ENCODE data around the gene LCN10.
"Not testable (repeated sequence)": the region's sequence is repeated elsewhere in the genome, so short reads cannot be mapped to it uniquely, and the experiment has no call there.

LCN10 gene

DNA sequence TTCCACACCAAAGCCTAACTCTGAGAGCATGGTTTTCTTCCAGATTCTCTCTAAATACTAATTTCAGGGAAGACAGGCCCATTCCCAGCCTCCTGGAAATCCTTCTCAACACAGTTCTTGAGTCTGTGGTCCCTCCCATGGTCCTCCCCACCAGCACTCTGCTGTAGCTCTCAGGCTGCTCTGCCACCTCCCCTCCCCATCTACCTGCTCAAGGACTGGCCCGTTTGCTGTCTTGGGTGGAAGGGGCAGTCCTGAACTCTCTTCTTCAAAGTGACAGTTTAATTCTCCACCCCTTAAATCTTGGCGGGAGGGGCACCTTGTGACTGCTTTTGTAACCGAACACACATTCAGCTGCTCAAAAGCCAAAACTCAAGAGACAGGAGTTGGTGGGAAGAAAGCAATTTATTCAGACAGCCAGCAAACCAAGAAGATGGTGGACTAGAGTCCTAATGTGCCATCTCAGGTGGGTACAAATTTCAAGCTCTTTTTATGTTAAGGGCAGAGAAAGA, 29.2 kb upstream of the LCN10 start:
- no peak for DNase-seq (ENCODE audit: low spot score)

DNA sequence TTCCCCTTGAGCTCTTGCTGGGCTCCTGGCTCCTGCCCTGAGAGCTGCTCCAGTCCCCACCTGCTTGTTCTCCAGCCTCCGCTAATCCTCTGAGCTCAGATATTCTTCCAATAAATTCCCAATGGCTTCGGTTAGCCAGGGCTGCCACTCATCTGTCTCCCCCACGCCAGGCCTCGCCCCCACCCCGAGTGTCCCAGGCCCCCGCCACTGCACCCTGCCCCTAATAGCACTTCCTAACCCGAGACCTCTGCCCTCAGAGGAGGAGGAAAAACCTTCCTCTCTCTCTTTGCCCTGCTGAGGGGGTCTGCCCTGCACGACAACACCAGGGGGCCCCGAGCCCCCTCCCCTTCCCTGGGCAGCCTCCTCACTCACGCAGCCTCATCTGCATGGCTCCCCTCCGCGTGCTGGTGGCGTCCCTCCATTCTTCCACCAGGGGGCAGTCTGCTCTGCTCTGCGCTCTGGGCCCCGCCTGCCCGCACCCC, 27.0 kb upstream of the LCN10 start:
- peak; percentile 32 for DNase-seq (ENCODE audit: low spot score)

DNA sequence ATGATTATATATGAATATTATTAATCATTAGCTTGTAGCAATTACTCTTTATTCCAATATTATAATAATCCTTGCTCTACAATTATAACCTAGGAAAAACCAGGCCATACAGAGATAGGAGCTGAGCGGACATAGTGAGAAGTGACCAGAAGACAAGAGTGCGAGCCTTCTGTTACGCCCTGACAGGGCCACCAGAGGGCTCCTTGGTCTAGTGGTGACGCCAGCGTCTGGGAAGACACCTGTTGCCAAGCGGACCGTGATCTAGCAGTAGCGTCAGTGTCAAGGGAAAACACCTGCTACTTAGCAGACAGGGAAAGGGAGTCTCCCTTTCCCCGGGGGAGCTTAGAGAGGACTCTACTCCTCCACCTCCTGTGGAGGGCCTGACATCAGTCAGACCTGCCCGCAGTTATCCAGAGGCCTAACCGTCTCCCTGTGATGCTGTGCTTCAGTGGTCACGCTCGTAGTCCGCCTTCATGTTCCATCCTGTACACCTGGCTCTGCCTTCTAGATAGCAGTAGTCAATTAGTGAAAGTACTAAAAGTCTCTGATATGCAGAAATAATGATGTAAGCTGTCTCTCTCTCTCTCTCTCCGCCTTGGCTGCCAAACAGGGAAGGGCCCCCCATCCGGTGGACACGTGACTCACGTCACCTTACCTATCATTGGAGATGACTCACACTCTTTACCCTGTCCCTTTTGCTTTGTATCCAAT, 23.8 kb upstream of the LCN10 start:
- not testable (repeated sequence) for DNase-seq (ENCODE audit: low spot score)

DNA sequence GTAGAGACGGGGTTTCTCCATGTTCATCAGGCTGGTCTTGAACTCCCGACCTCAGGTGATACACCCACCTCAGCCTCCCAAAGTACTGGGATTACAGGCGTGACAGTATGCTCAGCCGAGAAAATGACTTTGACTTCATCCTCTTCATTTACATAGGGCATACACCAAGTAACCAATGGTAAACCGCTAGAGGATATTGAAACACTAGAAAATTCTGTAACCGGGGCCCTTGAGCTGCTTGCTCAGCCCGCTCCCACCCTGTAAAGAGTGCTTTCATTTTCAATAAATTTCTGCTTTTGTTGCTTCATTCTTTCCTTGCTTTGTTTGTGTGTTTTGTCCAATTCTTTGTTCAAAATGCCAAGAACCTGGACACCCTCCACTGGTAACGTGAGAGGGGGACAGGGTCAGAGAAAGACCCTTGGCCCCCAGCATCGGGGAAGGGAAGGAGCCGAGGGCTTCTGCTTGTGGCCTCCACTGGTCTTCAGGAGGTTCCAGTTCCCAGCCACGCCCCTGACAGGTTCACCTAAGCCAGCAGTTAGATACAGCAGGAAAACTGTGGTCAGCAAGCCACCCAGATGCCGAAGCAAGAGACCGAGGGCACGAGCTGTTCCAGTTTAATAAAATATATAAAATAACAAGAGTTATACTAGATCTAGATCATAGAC, 23.1 kb upstream of the LCN10 start:
- DNase-seq (ENCODE audit: low spot score) = not testable (repeated sequence)

DNA sequence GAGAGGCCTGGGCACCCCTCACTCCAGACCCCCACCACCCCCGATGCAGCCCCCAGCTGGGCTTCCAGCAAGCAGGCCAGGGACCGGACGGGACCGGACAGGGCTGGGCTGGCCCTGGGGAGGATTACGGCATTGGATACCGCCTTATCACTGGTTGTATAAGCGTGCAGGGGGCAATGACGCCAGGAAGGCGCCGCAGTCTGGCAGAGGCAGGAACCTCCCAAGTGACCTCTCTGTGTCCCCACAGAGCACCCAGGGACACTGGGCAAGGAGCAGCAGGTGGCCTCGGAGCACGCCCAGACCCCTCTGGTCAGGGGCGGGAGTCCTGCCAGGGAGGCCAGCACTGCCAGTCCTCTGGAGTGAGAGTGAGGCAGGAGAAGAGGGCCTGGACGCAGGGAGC, 22.3 kb upstream of the LCN10 start:
- DNase-seq (ENCODE audit: low spot score) = no peak

DNA sequence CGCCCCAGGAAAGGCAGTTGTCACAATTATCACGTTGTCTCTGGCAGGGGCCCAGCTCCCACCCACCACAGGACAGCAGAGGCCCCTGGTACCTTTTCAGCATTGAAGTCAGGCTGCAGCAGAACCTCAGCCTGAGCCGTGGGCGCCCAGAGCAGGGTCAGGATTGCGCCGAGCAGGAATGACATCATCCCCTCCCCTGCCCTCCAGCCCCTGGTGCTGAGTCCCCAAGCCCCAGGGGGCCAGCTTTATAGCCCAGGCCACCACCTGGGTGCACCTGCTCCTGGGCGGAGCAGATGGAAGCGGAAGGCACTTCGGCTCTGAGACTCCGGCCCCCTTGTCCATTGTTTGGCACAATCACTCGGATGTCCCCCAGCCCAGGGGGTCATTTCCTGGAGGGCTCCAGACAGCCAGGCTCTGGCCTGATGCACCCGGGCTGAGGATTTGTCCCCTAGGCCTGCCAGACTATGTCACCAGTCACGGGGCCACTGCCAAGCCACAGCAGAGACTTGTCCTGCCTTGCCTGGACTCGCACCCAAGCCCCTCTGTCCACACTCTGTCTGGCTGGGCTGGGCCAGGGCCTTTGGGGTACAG, 21.7 kb upstream of the LCN10 start, which contains the start of gene LCN15:
Gene LCN15 (minus strand): TSS at position 218 of the 591 bp plus-strand sequence. CDS start 30 bp downstream, at position 188.
- no peak for DNase-seq (ENCODE audit: low spot score)

DNA sequence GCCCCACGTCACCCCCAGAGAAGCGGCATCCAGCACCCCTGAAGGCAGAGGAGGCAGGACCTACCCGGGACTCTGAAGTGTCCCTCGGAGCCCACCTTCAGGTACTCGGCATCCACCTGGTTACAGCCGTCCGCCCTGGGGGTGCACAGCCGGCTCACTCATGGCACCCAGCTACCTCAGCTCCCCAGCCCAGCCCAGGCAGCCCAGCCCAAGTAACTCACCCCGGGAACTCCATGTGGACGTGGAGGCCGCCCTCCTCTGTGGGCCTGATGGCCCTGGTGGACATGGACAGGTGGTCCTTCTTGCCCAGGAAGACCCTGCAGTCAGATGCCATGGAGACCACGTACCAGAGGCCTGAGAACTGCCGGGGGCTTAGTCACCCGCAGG, 20.9 kb upstream of the LCN10 start:
- DNase-seq (ENCODE audit: low spot score) = no peak

DNA sequence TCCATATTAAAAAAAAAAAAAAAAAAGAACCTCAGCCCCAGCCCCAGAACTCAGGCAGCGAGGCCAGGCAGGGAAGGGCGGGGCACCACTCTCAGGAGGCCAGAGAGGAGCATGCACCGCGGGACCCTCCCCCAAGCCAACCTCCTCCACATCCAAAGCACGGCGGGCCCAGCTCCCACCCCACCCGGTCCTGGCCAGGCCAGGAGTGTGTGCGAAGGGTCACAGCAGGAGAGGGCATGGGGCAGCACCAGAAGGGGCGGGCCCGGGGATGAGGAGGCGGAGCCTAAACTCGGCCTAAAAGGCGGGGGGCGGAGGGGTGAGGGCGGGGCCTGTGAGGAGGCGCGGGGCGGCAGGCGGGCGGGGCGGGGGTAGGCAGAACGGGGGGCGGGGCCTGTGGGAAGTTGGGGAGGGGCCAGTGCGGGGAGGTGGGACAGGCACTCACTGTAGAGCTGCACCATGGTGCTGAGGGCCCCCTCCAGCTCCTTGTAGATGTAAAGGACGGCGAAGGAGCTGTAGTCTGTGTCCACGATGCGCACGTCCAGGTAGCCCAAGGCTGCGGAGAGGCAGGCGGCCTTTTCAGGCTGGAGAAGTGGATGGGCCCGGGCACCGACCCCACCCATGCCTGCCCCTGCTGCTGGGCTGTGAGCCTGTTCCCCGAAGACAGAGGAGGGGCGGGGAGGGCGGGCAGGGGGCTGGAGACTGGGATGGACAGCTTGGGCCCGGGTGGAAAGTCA, 20.3 kb upstream of the LCN10 start:
- DNase-seq (ENCODE audit: low spot score) = no peak

DNA sequence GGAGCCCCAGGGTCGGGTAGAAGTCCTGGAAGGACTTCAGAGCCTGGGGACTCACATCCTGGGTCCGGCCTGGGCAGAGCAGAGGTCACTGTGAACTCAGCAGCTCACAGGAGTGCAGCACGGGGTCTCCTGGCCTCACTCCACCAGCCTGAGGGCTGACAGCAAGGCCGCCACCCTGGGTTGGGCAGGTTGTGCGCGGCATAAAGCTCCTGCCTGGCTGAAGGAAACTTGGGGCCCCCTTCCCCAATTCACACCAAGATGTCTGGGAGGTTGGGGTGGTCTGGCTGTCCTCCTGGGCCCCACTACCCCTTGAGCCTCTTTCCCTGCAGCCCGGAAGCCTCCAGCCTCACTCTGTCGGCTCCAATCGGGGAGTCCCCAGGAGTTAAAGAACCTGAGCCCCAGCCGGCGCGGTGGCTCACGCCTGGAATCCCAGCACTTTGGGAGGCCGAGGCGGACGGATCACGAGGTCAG, 19.5 kb upstream of the LCN10 start:
- no peak for DNase-seq (ENCODE audit: low spot score)

DNA sequence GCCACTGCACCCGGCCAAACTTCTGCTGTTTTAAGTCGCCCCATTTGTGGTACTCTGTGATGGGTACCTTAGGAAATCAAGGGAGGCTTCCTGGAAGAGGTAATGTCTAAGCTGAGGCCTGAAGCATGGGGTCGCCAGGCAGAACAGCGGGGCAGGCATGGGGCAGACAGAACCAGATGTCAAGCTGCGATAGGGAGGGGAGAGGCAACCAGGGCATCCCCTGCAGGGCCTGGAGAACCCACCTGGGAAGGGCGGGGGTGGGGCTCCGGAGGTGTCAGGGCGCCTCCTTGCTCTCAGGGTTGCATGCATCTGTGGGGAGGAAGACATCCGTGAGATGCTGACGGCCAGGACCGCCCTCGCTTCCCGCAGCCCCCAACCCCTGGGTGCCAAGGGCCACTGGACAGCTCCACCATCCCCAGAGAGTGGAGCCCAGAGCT, 18.8 kb upstream of the LCN10 start:
- no peak for DNase-seq (ENCODE audit: low spot score)

DNA sequence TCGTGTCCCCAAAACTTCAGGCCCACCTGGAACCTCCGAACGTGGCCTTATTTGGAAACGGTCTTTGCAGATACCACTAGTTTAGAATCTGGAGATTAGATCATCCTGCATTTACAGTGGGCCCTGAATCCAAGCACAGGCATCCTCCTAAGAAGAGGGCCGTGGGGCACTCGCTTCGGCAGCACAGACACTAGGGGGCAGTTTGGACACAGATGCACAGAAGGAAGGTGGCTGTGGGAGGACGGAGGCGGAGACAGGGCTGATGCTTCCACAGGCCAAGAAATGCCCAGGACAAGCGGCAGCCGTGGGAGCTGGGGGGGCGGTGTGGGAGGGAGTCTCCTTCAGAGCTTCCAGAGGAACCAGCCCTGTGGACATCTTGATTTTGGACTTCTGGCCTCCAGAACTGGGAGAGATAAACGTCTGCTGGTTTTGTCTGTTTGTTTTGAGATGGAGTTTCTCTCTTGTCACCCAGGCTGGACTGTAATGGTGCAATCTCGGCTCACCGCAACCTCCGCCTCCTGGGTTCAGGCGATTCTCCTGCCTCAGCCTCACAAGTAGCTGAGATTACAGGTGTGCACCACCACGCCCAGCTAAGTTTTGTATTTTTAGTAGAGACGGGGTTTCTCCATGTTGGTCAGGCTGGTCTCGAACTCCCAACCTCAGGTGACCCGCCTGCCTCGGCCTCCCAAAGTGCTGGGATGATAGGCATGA, 18.2 kb upstream of the LCN10 start:
- DNase-seq (ENCODE audit: low spot score) = peak; percentile 74

DNA sequence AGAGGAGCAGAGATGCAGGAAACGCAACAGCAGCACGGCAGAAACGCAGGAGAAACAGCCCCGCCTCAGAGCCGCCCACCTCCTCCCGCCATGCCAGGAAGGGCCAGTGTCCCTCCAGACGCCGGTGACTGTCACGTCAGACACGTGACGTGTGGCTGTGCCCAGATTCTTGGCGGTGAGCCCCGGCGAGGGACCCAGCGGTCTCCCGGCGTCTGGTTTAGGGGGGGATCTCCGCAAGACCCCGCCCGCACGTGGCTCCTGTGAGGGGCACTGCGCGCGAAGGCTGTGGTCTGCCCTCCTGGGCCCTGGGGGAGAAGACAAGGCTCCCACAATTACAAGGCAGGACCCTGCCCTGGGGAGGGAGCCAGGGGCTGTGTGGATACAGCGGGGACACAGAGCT, 17.7 kb upstream of the LCN10 start:
- no peak for DNase-seq (ENCODE audit: low spot score)

DNA sequence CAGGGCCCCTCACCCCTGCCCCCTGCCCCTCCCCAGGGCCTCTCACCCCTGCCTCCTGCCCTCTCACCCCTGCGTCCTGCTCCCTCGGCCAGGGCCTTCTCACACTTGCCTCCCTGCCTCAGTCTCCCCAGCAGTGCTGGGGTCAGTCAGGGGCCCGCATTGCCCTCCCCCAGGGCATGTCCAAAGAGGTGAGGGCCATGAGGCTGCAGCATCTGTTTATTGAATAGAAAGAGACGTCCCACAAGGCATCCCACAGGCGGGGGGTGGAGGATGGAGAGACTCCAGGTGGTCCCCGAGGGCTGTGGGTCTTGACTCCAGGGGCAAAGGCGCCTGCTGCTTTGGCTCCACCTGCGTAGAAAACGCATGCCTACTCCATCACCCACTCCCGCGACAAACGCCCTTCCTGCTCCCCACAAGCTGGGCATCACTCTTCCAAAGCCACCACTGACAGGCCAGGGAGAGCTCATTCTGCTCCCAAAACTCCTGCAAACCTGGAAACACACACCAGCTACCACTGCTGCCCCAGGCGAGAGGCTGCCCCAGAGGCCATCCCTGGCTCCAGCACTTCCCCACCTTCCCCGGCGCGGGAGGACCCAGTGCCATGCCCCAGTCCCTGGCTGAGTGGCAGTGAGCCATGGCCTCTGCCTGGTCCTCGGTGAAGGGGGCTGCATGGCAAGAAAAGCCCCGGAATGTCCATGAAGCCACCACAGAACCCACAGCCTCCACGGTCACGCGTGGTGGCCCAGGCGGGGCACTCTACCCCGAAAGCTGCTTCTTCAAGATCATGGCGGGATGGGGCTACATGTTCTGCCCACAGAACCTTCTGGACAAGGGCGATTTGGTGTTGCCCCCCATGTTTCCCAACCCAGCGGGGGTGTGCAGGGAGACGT, 16.9 kb upstream of the LCN10 start:
- no peak for DNase-seq (ENCODE audit: low spot score)

DNA sequence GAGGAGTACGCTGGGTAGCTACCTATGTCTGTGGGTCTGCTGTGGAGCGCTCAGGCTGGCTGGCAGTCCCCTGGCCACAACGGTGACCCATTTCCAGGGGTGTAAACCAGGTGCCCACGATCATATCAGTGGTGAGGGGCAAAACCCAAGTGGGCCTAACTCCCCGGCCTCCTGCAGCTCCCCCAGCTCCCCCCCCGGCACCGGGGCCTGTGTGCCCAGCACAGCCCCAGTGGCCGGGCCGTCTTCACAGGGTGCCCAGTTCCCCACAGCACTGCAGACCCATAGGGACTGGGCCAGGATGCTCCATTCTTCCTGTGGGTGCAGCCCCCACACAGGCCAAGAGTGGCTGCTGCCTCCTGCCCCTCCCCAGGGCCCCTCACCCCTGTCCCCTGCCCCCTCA, 16.3 kb upstream of the LCN10 start:
- no peak for DNase-seq (ENCODE audit: low spot score)

DNA sequence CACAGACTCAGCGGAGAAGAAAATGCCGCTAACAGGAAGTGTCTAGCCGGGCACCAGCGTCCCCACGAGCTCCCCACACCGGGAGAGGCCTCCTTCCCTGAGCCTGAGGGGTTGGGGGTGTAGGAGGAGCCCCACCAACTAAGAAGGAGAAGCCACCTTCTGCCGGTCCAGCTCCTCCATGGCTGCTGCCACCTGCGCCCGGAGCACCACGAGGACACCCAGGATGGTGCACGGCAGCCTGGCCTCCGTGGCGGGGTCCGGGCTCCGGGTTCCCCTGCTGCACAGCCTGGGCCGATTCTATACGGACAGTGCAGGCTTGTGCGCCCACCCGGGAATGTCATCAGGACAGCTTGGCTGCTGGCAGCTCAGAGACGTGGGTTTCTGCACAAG, 15.0 kb upstream of the LCN10 start:
- no peak for DNase-seq (ENCODE audit: low spot score)

DNA sequence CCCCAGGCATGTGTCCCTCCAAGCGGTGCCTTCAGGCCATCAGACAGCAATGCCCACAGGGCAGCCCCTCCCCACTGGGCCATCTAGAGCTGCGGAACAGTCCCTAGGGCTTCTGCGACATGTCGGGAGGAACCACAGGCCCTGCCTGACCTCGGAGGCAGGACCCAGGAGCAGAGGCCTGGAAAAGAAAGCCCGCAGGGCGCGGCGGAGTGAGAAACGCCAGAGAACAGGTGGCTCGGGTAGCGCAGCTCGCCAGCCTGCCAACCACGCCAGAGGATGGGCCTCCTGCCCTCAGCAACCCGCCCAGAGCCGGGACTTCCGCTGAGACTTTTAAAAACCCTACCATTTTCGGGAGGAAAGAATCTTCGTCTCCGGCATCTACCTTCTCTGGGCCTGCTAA, 14.6 kb upstream of the LCN10 start:
- DNase-seq (ENCODE audit: low spot score) = no peak

DNA sequence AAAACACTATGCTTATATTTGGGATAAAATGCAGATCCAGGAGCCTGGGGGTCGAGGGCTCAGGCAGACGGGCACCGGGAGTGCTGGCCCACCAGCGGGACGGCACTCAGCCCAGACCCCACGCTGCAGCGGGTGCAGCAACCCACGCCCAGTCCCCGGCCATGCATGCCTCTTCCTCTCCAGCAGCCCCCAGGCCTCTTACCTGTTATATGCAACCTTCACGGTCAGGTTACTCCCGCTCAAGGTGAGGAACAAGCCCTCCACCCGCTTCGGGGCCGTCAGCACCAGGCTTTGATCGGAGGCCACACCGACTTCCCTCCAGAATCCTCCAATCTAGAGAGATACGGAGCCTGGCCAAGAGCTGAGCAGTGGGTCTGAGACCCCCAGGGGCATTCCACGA, 14.1 kb upstream of the LCN10 start:
- DNase-seq (ENCODE audit: low spot score) = no peak

DNA sequence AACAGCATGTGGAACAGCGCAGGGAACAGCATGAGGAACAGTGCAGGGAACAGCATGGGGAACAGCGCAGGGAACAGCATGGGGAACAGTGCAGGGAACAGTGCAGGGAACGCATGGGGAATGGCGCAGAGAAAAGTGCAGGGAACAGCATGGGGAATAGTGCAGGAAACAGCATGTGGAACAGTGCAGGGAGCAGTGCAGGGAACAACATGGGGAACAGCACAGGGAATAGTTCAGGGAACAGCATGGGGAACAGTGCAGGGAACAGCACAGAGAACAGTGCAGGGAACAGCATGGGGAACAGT, 13.3 kb upstream of the LCN10 start:
- DNase-seq (ENCODE audit: low spot score) = no peak

DNA sequence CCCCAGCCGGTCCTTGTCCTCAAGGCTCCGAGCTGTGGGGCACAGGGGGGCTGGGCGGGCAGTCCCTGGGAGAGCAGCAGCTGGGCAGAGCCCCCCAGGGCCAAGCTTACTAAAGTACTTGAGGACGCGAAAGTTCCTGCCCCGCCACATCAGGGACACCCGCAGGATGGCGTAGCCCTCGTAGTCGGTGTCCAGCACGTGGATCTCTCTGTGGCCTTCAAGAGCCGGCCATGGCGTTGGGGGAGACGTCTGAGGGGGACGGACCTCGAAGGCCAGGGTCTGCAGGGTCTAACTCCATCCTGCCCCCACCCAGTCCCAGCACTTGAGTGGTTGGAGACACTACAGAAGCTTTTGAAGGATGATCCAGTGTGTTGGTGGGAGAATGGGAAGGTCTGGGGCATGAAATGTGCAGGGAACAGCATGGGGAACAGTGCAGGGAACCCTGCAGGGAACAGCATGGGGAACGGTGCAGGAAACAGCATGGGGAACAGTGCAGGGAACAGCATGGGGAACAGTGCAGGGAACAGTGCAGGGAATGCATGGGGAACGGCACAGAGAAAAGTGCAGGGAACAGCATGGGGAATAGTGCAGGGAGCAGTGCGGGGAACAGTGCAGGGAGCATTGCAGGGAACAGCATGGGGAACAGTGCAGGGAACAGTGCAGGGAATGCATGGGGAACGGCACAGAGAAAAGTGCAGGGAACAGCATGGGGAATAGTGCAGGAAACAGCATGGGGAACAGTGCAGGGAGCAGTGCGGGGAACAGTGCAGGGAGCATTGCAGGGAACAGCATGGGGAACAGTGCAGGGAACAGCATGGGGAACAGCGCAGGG, 12.8 kb upstream of the LCN10 start:
- not testable (repeated sequence) for DNase-seq (ENCODE audit: low spot score)

All from AG08395 (cell line).